Pons (tissue), 1 donor: ENCODE data around the gene GPR84.

Experiments
- DNase-seq: peaks from one replicate; pipeline ENCODE4 v3.0.0-alpha.2; 2016; ENCODE audit warnings: low spot score

The GPR84 gene

GRCh38 chr12:54392485-54393206 lies 28.4 kb upstream of the GPR84 start:
- no peak for DNase-seq

GRCh38 chr12:54390668-54391551 lies 26.6 kb upstream of the GPR84 start:
- no peak for DNase-seq

- no peak for DNase-seq
Observed at GRCh38 chr12:54390176-54390667, 25.9 kb upstream of the GPR84 start.

- no peak for DNase-seq
Observed at GRCh38 chr12:54389607-54390175, 25.4 kb upstream of the GPR84 start.

- no peak for DNase-seq
Observed at GRCh38 chr12:54389134-54389508, 24.8 kb upstream of the GPR84 start.

- no peak for DNase-seq
Observed at GRCh38 chr12:54388237-54389133, 24.2 kb upstream of the GPR84 start.

- no peak for DNase-seq
Observed at GRCh38 chr12:54387114-54387467, 22.8 kb upstream of the GPR84 start.

GRCh38 chr12:54386403-54387113 lies 22.3 kb upstream of the GPR84 start:
- no peak for DNase-seq

- peak; percentile 69 for DNase-seq
Observed at GRCh38 chr12:54385251-54385914, 21.1 kb upstream of the GPR84 start.

GRCh38 chr12:54384591-54385041 lies 20.3 kb upstream of the GPR84 start, which contains the start of gene ZNF385A:
Gene ZNF385A, minus strand, starts transcription at chr12:54384733. Its CDS starts 219 bp downstream, at chr12:54384514.
- DNase-seq, result peak; percentile 72

GRCh38 chr12:54383041-54383609 lies 18.8 kb upstream of the GPR84 start:
- DNase-seq, result no peak

- no peak for DNase-seq
Observed at GRCh38 chr12:54381136-54381535, 16.9 kb upstream of the GPR84 start.

GRCh38 chr12:54379398-54380201 lies 15.3 kb upstream of the GPR84 start:
- DNase-seq, result peak; percentile 89

- DNase-seq, result no peak
Observed at GRCh38 chr12:54378796-54379397, 14.6 kb upstream of the GPR84 start.

- no peak for DNase-seq
Observed at GRCh38 chr12:54377797-54378515, 13.7 kb upstream of the GPR84 start.

- DNase-seq, result no peak
Observed at GRCh38 chr12:54377007-54377406, 12.7 kb upstream of the GPR84 start.

- no peak for DNase-seq
Observed at GRCh38 chr12:54376596-54376995, 12.3 kb upstream of the GPR84 start.

GRCh38 chr12:54375259-54375579 lies 10.9 kb upstream of the GPR84 start:
- no peak for DNase-seq
